Stimulated activated CD4-positive, alpha-beta T cell treated with anti-CD3 and anti-CD28 coated beads, Interleukin-12 subunit alpha, Interleukin-12 subunit beta, amount 100 ng/mL, for 24 hours (primary cell): ENCODE measurements around the gene TMEM255B.

Experiments
- DNase-seq, 2 experiments: peaks; one replicate each; pipeline ENCODE4 v3.0.0-alpha.2; 2020; ENCODE audit warnings: low read depth in 2 of 2

Gene TMEM255B

DNA sequence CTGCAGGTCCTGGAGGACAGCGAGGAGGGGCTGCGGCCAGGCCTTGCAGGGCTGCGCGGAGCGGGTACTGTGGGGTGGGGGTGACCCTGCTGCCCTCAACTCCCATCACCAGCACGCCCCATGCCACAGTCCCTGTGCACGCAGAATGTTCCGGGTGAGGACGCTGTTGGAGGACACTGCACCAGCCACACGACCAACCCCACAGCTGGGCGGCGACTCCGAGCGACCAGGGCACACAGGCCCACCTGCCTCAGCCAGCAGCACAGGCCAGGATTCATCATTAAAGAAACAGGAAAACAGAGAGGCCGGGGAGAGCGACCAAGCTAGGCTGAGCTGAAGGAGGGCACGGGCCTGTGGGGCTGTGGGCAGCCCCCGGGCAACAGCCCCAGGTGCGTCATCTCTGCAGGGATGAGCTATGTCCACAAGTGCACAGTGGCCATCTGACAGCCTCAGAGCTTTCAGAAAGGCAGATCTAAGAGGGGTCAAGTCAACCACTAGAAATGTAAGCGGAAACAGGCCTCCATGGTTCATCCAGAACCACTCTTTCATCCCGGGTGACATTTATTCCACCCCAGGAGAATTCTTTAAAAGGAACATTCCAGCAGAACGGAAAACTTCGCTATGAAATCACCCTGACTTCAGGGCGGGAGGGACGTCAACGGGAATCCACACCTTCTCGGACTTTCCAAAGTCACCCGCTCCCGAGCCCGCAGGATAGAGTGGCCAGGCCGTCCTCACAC lies 103.3 kb downstream of the TMEM255B start:
- DNase-seq: no peak

DNA sequence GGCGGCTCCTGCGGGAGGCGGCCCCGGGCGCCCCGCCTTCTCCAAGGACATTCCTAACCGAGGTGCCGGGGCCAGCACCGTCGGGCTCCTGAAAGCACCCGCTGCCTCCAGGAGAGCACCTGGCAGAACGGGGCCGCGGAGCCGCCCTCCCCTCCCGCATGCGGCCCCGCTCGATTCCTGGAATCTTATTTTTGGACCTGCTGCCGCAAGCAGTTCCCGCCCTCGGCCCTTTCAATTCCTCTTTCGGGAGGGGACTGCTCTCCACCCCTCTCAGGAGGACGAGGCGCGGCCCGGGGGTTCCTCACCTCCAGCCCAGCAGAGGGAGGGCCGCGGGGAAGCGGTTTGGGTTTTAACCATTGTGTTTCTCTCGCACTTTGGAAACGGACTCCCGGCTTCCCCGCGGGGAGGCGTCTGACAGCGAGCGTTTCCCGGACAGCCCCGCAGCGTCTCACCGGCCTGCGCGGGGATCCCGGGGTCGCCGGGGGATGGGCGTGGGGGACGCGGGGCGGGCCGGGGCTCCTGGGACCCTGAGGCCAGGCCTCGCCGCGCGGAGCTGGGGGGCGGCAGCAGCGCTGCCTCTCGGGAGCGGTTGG lies 104.0 kb downstream of the TMEM255B start:
- DNase-seq: peak in 1 of 2 experiments; percentile 23

DNA sequence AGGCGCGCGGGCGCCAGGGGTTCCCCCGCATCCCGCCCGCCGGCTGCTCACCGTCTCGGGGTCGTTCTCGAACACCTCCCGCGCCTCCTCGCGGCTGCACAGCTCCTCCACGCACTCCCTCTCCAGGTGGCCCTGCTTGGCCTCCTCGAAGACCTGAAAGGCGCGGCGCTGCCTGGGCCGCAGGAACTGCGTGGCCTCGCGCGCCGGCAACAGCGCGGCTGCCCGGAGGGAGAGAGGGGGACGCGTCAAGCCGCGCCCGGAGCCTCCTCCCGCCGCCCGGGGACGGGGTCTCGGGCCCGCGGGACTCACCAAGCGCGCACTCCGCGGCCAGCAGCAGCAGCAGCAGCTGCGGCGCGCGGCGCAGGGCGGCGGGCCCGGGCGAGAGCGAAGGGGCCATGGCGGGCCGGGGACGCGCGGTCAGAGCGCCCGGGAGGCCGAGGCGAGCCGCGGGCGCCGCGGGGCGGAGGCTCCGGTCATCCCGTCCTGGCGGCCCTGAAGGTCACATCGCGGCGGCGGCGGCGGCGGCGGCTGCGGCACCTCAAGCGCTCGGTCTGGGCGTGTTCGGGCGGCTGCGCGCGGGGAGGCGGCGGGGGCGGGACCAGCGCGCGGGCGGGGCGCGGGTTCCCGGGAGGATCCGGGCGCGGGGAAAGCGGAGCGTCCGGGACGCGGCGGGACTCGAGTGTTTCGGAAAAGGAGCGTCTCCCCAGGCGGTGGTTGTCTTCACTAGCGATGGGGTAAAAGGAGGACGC lies 104.7 kb downstream of the TMEM255B start, which contains the start of gene GAS6:
TSS of gene GAS6 (minus strand) at position 553 of the 749 bp plus-strand sequence. CDS start at position 397, 156 bp downstream.
- no peak for DNase-seq

DNA sequence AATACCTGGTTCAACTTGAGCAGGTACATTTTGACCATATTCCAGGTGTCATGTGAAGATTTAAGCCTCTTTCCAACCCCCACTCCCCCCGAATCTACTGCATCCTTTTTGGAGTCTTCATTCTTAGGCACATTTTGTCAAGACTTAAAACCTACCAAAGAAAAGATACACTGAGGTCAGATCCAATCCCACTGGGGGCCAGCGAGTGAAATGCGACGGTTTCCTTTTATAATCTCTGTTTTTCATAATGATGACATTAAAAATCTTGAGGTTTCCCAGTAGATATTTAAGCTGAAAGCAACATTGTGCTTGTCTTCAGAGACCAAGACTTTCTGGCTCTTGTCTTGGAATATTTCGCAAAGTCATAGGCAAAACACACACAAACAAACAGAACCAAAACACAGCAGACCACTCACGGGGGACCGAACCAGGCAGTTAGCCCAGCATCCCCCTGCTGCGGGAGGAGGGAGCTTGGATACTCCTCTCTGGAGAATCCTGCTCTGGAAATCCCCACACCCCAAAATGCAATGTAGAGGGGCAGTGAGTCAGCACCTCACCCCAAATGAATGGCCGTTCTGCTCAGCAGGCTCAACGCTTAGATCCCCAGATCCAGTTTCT lies 105.4 kb downstream of the TMEM255B start:
- DNase-seq: no peak

DNA sequence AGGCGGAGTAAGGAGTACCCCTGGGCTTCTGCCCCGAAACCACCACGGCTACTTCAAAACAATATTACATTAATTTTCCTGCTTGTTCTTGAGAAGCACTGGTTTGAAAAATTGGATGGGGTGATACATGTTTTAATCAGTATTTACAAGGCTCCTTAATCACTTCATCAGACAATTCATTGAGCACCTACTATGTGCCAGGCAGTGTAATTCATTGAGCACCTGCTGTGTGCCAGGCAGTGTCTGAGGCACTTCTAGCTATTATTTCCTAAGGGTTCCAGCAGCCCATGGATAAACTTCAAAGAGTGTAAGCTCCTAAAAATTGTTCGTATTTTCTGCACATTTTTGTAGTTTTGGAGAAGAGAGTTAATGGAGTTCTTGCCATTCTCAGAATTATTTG lies 106.4 kb downstream of the TMEM255B start:
- DNase-seq: no peak
